ENCODE measurements around the gene GPR132.
A peak's percentile ranks its signal among the peaks of the same experiment; 100 is the strongest.

The GPR132 gene

DNA sequence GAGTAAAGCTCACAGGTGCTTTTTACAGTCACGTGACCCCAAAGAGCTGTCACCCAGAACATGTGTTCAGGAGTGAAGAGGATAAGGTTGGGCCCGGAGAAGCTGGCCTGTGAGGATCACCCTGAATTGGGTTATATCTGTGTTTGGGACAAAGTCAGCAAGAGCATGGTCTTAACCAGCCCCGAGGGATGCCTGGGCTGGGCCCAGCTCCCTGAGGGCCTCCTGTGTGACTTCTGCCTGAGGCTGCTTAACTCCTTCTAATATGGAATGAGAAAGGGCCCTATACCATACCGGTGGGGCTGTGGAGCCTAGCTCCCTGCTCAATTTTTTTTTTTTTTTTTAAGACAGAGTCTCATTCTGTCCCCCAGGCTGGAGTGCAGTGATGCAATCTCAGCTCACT lies 46.8 kb downstream of the GPR132 start:
- Histone ChIP-seq H3K4me3 (peak overlapping the region in 8 of 10 experiments; percentile 87 to 97 (median 94); a peak in 11 of 20 replicates), H3K4me1 (peaks cover 84 to 86% (median 85%) of the 10 kb centered on the region in 10 experiments), H3K9ac (peak overlapping the region; percentile 23 to 100 (median 98); a peak in 15 of 22 replicates), H4K20me1 (peaks cover 41 to 74% (median 73%) of the 10 kb centered on the region in 11 experiments; a peak in 21 of 22 replicates), H3K27me3 (no peaks in the 10 kb centered on the region), H3K9me3 (replicated peaks in 1 of 11) (no peaks in the 10 kb centered on the region), H3K4me2 (peak overlapping the region; percentile 78 to 98 (median 92)), H3K36me3 (peaks cover 0 to 57% (median 43%) of the 10 kb centered on the region in 11 experiments; a peak in 12 of 22 replicates), H3K27ac (peak overlapping the region in 4 of 11 experiments; percentile 98 to 99 (median 99); a peak in 6 of 22 replicates)
- TF ChIP-seq Cebpa-rat (IDR thresholded peaks at IDR 0.05): peak in 1 of 11 experiments; percentile 30; a peak in 1 of 22 replicates

DNA sequence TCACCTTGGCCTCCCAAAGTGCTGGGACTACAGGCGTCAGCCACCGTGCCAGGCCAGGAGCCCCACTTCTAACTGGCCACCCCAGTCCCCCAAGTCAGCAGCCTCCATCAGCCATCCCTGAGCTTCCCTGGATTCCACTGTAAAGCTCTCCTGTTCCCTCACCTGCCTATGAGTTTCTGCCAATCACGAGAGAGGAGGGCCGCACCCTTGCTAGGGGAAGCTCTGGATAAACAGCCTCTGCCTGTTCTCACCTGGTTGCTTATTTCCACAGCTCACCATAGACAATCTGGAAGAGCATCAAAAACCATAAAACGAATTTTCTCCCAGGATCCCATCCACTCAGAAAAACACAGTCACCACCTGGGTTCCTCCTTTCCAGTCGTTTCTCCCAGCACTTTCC lies 49.3 kb downstream of the GPR132 start:
- Histone ChIP-seq H3K27me3 (no peaks in the 10 kb centered on the region), H3K4me2 (peak overlapping the region; percentile 76 to 98 (median 92)), H3K4me1 (peaks cover 71 to 83% (median 78%) of the 10 kb centered on the region in 10 experiments), H3K4me3 (peak overlapping the region in 1 of 10 experiments; percentile 10; a peak in 2 of 20 replicates), H4K20me1 (peaks cover 66 to 99% (median 98%) of the 10 kb centered on the region in 11 experiments; a peak in 21 of 22 replicates), H3K9me3 (replicated peaks in 1 of 11) (no peaks in the 10 kb centered on the region), H3K9ac (peak overlapping the region in 7 of 11 experiments; percentile 4 to 53 (median 36); a peak in 8 of 22 replicates), H3K36me3 (peaks cover 10 to 82% (median 62%) of the 10 kb centered on the region in 11 experiments), H3K27ac (peak overlapping the region in 5 of 11 experiments; percentile 0 to 37 (median 21); a peak in 6 of 22 replicates)
- no peak for TF ChIP-seq Cebpa-rat (IDR thresholded peaks at IDR 0.05)

DNA sequence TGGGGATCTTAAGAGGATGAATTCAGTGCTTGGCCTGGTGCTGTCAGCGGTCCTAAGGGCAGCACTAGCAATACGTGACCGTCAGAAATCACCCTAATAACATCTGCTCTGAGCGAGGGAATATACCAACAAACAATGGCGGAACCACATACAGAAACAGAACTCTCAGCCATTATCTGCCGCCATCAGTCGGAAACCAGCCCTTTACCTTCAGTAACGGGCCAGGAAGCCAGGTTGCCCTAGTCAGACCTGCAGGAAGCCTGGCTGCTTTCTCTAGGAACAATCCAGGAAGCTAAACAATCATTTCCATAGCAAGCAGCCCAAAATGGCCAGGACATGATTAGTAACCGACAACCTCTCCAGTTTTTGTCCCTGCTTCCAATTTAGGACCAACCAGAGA lies 50.0 kb downstream of the GPR132 start:
- peak overlapping the region; percentile 76 to 98 (median 92) for H3K4me2 ChIP-seq

DNA sequence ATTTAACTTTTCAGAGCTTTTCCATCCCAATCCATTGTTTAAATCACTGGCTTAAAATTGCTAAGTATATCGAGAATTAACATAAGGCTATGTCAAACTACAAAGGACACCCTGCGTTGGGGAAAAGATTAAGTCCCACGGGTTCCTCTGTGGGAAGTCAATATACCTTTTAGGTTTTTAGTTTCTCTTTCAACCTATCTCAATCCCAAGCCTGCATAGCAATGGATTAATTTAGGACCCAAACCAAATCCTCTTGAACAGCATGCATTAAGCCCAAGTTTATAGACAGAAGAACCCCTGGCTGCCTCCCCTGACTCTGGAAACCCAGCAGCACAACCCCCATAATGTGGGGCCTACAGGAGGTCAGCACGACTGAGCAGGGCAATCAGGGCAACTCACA lies 50.6 kb downstream of the GPR132 start:
- H3K27me3 ChIP-seq: no peaks in the 10 kb centered on the region
- H3K4me2 ChIP-seq: peak overlapping the region; percentile 76 to 98 (median 92)
- TF ChIP-seq Cebpa-rat (IDR thresholded peaks at IDR 0.05): no peak
- no peaks in the 10 kb centered on the region for H3K9me3 ChIP-seq (replicated peaks in 1 of 11)
- H3K4me1 ChIP-seq: peaks cover 70 to 80% (median 75%) of the 10 kb centered on the region in 10 experiments
- H3K9ac ChIP-seq: peak overlapping the region in 10 of 11 experiments; percentile 13 to 53 (median 42); a peak in 12 of 22 replicates
- peak overlapping the region in 7 of 11 experiments; percentile 0 to 37 (median 21); a peak in 6 of 22 replicates for H3K27ac ChIP-seq
- H4K20me1 ChIP-seq: peaks cover 67 to 100% (median 100%) of the 10 kb centered on the region in 11 experiments; a peak in 21 of 22 replicates
- H3K4me3 ChIP-seq: no peak overlapping the region; a peak in 3 of 20 replicates
- H3K36me3 ChIP-seq: peaks cover 23 to 92% (median 73%) of the 10 kb centered on the region in 11 experiments

More for the DNA sequence above, 50.0 kb downstream of the GPR132 start:
- peaks cover 71 to 83% (median 78%) of the 10 kb centered on the region in 10 experiments for H3K4me1 ChIP-seq
- H3K27ac ChIP-seq: peak overlapping the region in 8 of 11 experiments; percentile 0 to 37 (median 19); a peak in 8 of 22 replicates
- TF ChIP-seq Cebpa-rat (IDR thresholded peaks at IDR 0.05): no peak
- peaks cover 68 to 100% (median 100%) of the 10 kb centered on the region in 11 experiments; a peak in 21 of 22 replicates for H4K20me1 ChIP-seq
- H3K9ac ChIP-seq: peak overlapping the region in 9 of 11 experiments; percentile 13 to 53 (median 40); a peak in 12 of 22 replicates
- no peaks in the 10 kb centered on the region for H3K27me3 ChIP-seq
- peak overlapping the region in 1 of 10 experiments; percentile 10; a peak in 1 of 20 replicates for H3K4me3 ChIP-seq
- peaks cover 17 to 89% (median 69%) of the 10 kb centered on the region in 11 experiments for H3K36me3 ChIP-seq
- no peaks in the 10 kb centered on the region for H3K9me3 ChIP-seq (replicated peaks in 1 of 11)

DNA sequence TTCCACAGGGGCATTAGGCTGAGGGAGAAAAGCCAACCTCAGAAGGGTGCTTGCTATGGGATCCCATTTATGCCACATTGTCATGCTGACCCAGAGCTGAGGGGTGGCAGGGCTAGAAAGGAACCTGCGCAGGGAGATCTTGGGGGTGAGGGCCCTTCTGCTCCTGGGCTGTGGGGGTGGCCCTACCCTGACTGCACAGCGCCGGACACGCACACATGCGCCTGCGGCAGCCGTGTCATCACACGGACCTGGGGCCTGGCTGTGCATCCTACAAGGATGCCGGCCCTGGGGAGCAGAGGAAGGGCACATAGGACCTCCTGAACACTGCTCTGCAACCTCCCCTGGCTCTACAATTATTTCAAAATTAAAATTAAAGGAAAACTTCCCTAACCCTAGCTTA lies 51.2 kb downstream of the GPR132 start:
- H3K4me2 ChIP-seq: peak overlapping the region; percentile 76 to 98 (median 92)
- peaks cover 64 to 74% (median 69%) of the 10 kb centered on the region in 10 experiments for H3K4me1 ChIP-seq
- no peaks in the 10 kb centered on the region for H3K27me3 ChIP-seq
- no peak overlapping the region for H3K4me3 ChIP-seq
- H3K27ac ChIP-seq: peak overlapping the region in 4 of 11 experiments; percentile 1 to 32 (median 20); a peak in 2 of 22 replicates
- no peak for TF ChIP-seq Cebpa-rat (IDR thresholded peaks at IDR 0.05)
- H3K9me3 ChIP-seq (replicated peaks in 1 of 11): no peaks in the 10 kb centered on the region
- H3K36me3 ChIP-seq: peaks cover 29 to 92% (median 73%) of the 10 kb centered on the region in 11 experiments
- H3K9ac ChIP-seq: peak overlapping the region; percentile 4 to 53 (median 29); a peak in 14 of 22 replicates
- peaks cover 61 to 100% (median 100%) of the 10 kb centered on the region in 11 experiments; a peak in 21 of 22 replicates for H4K20me1 ChIP-seq

DNA sequence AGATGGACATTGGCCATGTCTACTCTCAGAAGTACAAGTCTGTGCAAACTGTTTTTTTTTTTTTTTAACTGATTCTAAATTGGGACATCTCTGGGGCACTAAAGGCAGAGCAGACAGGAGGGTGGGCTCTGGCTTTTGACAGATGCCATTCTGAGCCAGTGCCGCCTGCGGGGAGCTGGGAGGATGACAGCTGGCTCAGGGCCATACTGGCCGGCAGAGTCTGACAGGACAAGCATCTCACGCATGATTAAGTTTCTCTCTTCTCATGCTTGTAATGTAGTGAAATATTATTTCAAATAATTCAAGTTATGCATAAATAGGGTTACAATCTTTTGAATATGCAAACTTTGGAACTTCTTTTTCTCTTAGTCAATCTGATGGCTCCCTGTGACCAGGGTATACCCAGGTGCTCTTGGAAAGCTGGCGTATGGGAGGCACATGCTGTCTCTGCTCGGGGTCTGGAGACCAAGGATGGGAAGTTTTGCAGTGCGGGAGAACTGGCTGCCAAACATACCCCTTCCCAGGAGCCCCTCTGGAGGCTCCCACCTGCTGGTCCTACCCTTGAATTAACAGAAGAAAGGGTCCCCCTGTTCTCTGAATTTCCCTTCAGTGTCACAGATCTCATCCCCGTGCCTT lies 52.0 kb downstream of the GPR132 start:
- H3K36me3 ChIP-seq: peaks cover 32 to 92% (median 73%) of the 10 kb centered on the region in 11 experiments
- H3K4me2 ChIP-seq: peak overlapping the region in 10 of 11 experiments; percentile 76 to 98 (median 92); a peak in 18 of 22 replicates
- H3K4me1 ChIP-seq: peaks cover 56 to 66% (median 61%) of the 10 kb centered on the region in 10 experiments
- no peaks in the 10 kb centered on the region for H3K9me3 ChIP-seq (replicated peaks in 1 of 11)
- no peak for TF ChIP-seq Cebpa-rat (IDR thresholded peaks at IDR 0.05)
- 0 out of 22 replicates have a peak overlapping the region, but pooled peaks of 1 of the 11 experiments have one; percentile 1 for H3K27ac ChIP-seq
- H4K20me1 ChIP-seq: peaks cover 57 to 100% (median 100%) of the 10 kb centered on the region in 11 experiments; a peak in 21 of 22 replicates
- H3K27me3 ChIP-seq: no peaks in the 10 kb centered on the region
- H3K9ac ChIP-seq: peak overlapping the region in 5 of 11 experiments; percentile 18 to 53 (median 30); a peak in 6 of 22 replicates
- H3K4me3 ChIP-seq: no peak overlapping the region

DNA sequence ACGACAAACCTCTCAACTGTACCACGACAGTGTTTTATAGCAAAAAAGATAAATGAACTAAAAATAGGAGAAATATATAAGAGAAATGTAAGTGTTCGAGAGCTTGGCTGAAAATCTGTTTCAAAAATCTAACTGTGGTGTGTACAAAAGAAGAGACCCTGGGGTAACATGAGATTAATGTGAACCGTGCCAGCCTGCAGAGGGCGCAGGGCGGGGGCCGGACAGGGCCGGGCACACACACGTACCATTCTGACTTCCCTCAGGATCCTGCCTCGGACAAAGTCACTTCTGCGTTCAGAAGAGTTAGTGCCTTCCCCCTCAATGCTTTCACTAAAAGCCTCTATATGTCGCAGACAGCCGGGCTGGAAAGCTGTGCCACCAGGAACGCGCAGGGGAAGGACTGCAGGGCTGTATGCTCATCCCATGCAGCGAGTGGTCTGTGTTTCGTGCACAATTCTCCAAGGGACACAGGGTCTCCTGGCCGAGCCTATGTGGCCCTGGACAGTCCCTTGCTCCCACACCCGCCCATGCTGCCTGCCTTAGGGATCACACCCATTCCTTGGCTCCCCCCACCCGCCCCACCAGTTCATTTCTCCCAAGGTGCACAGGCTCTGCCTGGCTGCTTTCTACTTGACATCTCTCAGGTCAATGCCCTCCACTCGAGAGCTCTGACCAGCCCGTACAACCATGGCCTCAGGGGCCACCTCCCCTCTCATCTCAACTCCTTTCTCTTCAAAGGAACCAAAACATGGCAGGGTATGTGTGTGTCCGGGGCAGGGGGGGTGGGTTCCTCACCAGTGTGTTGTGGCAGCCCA lies 52.9 kb downstream of the GPR132 start:
- Histone ChIP-seq H3K36me3 (peaks cover 37 to 92% (median 72%) of the 10 kb centered on the region in 11 experiments), H3K27ac (no peak overlapping the region), H3K27me3 (no peaks in the 10 kb centered on the region), H3K9me3 (replicated peaks in 1 of 11) (no peaks in the 10 kb centered on the region), H4K20me1 (peaks cover 51 to 100% (median 97%) of the 10 kb centered on the region in 11 experiments; a peak in 21 of 22 replicates), H3K9ac (peak overlapping the region in 2 of 11 experiments; percentile 2 to 18; a peak in 2 of 22 replicates), H3K4me2 (peak overlapping the region in 9 of 11 experiments; percentile 28 to 98 (median 92); a peak in 10 of 22 replicates), H3K4me1 (peaks cover 47 to 57% (median 52%) of the 10 kb centered on the region in 10 experiments), H3K4me3 (no peak overlapping the region)
- TF ChIP-seq Cebpa-rat (IDR thresholded peaks at IDR 0.05): no peak
